ENCODE data around the gene SEM1.

Gene SEM1

DNA sequence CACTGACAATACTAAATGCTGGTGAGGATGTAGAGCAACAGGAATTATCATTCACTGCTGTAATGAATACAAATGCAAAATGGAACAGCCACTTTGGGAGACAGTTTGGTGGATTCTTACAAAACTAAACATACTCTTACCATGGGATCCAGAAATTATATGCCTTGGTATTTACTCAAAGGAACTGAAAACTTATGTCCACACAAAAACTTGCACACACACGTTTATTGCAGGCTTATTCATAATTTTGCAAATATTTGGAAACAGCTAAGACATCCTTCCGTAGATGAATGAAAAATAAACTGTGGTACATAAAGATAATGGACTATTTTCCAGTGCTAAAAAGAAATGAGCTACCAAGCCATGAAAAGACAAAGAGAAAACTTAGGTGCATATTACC is 69.6 kb downstream of the SEM1 start:
- no peaks in the 10 kb centered on the region for H3K36me3 ChIP-seq (ENCODE audit: insufficient read depth, low read length)
- TF ChIP-seq EZH2 (IDR thresholded peaks at IDR 0.05; ENCODE audit: borderline replicate concordance, low read length) (no peak), CTCF (IDR thresholded peaks at IDR 0.05; ENCODE audit: low read length) (no peak)
- H3K9me3 ChIP-seq (ENCODE audit: low read length) = no peaks in the 10 kb centered on the region
- H2AFZ ChIP-seq (ENCODE audit: low read length) = no peak overlapping the region
- no peak overlapping the region for H3K9ac ChIP-seq (ENCODE audit: low read length)
- no peaks in the 10 kb centered on the region for H3K9me2 ChIP-seq (ENCODE audit: low read depth, low read length)
- H3K4me1 ChIP-seq (ENCODE audit: insufficient read depth, low read length, severe bottlenecking) = no peaks in the 10 kb centered on the region
- H3F3A ChIP-seq (ENCODE audit: insufficient read depth, low read length) = no peaks in the 10 kb centered on the region
- H3K79me2 ChIP-seq (ENCODE audit: insufficient read depth, low read length) = no peaks in the 10 kb centered on the region
- no peak overlapping the region for H3K27ac ChIP-seq (ENCODE audit: low read depth, low read length, poor library complexity, severe bottlenecking)
- no peak overlapping the region for H3K4me3 ChIP-seq (ENCODE audit: low read depth, low read length, poor library complexity, severe bottlenecking)
- no peak overlapping the region for H3K4me2 ChIP-seq (ENCODE audit: low read length)
- no peaks in the 10 kb centered on the region for H4K20me1 ChIP-seq (ENCODE audit: insufficient read depth, low read length)
- no peaks in the 10 kb centered on the region for H3K27me3 ChIP-seq (ENCODE audit: insufficient read depth, low read length)

All from OCI-LY1 (cell line).